ENCODE results near the gene BEST3. TPM values are rescaled to one million over a fixed set of nuclear protein-coding genes. Genes with fewer than 3 reads are reported as not detected.

The BEST3 gene
- not detected for total RNA-seq

- ChIA-PET POLR2A (no interaction called here), CTCF (no interaction called here)
These were observed at the start of gene BEST3 for GRCh38 chr12:69698769-69699540. TSS of gene BEST3 (minus strand) at chr12:69699303. CDS start at chr12:69697798, 1,505 bp downstream.

DNA sequence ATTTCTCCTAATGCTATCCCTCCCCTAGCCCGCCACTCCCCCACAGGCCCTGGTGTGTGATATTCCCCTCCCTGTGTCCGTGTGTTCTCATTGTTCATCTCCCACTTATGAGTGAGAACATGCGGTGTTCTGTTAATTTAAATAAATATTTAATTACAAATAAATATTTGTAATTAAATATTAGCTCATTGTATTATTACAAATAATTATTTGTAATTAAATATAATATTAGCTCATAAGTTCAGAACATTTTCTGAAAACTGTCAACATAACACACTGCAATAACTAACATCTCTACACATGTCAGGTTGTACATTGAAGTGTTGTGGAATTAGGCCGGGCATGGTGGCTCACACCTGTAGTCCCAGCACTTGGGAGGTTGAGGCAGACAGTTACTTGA lies 45.0 kb upstream of the BEST3 start:
- ChIA-PET POLR2A (no interaction called here), CTCF (interaction anchor here (0.6 kb wide), 1 partner anchor 387 kb away, joined by 4 read pairs; no protein-coding TSS in a partner anchor)

DNA sequence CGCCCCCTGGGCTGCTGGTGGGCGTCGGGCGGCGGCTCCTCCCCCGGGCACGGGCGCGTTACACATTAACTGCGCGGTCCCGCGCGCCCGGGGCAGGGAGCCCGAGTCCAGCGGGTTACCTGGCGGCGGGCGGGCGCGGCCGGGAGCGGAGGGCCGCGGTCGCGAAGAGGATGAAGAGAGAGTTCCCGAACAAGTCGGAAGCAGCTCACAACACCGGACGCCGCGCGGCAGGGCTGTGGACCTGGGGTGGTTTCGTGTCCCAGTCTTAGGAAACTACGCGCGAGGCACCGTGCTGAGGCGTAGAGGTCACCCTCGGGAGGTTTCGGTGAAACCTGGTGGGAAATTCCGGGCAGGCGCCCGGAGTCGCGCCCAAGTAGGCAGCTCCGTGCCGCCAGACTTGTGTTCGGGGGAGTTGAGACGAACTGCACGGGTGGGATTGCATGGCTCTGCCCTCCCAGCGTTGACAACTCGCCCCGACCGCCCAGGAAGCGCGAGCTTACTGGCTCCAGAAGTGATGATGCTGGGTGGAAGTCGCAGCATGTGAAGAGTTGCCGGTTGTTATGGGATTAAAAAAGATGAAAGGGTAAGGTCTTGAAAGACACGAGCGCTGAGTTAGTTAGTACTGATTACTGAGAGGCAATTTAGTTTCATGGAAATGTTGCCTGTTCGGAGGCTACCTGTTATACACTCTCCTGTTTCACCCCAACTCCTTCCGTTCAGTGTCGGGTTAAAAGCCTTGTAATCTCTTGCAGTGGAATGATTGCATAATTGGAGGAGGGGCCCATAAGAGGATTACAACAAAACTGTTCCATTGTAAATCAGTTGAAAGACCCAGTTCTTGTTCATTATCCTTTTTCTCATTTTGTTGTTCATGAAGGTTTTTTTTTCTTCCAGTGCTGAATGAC lies 40.4 kb upstream of the BEST3 start:
- POLR2A ChIA-PET, result no interaction called here

DNA sequence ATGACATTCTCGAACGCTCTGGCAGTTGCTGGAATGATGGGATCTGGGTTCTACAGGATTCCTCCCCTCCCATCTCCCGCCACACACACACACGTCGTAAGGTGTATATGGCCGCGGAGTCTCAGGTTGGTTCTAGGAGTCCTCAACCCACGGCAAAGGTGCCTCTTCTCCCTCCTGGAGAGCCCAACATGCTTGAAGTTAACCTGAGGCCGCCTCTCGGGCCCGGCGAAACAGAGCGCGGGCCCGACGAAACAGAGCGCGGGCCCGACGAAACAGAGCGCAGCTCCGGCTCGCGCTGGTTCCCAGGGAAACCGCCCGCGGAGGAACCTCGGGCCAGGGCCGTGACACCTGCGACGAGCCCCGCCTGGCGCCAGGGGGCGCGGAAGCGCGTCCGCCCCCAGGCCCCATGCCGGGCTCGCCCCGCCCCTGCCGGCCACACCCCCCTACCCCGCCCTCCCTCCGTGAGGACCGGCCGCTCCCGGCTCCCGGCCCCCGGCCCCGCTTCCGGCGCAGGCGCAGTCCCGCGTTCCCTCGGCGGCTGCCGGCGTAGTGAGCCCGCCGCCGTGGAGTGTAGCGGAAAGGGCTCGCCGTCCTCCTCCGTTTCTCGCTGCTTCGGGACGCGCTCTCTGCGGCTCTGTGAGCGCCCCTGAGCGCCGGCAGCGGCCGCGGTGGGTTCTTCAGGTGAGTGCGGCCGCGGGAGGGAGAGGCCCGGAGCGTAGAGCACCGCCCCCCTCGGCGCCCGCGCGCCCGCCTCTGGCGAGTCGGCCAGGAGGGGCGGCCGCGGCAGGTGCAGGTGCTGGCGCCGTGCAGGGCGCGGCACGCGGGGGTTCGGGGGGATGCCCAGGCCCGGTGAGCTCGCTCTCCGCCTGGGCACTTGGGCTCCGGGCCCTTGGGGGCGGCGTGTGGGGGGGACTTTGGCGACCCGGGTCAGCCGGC lies 39.5 kb upstream of the BEST3 start, which contains the start of gene RAB3IP:
TSS of gene RAB3IP (plus strand) at position 510 of the 936 bp plus-strand sequence. CDS start 16,549 bp downstream, outside the sequence.
- ChIA-PET POLR2A (no interaction called here), CTCF (no interaction called here)

More for the DNA sequence above, 40.4 kb upstream of the BEST3 start:
- CTCF ChIA-PET, result interaction anchor here (0.6 to 0.8 kb wide), 2 partner anchors 13 to 532 kb away, joined by 3 read pairs; no protein-coding TSS in a partner anchor

DNA sequence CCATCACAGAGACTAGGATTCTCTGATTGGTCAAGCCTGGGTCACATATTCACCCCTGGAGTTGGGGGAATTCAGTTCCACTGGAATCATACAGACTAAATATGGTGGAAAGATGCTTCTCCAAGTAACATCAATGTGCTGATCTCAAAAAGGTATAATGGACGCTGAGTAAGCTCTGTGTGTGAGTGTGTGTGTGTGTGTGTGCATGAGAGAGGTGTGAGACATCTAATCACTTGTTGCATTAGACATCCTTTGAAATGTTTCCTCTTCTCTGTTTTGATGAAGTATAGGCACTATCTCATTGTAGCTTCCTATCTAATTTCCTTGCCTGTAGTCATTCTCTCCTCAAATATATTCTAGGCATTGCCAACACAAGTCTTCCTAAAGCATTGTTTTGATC lies 34.5 kb upstream of the BEST3 start:
- ChIA-PET POLR2A (no interaction called here), CTCF (no interaction called here)

- ChIA-PET CTCF (no interaction called here), POLR2A (no interaction called here)
These were observed 33.0 kb upstream of the BEST3 start for GRCh38 chr12:69732088-69732487.

GRCh38 chr12:69726922-69727321 lies 27.8 kb upstream of the BEST3 start:
- CTCF ChIA-PET, result interaction anchor here (1.1 kb wide), 1 partner anchor 13 kb away, joined by 3 read pairs; no protein-coding TSS in a partner anchor
- POLR2A ChIA-PET, result no interaction called here

DNA sequence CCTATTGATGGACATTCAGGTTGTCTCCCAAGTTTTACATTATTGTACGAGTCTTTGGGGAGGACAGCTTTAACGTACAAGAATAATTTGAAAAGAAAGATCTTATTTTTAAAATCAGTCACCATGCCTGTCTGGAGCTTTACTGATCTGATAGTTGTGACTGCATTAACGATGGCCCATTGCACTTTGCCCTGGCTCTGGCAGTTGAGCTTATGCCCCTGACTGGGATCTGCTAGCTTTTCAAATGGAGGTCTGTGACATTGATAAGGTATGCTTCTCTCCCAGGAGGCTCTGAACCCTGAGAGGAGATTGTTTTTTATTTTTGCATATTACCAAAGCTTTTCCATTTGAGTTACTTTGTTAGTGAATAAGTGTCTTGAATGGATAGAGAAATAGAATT lies 21.6 kb upstream of the BEST3 start:
- ChIA-PET POLR2A (interaction anchor here (0.5 kb wide), 1 partner anchor 314 kb away, joined by 4 read pairs; no protein-coding TSS in a partner anchor), CTCF (interaction anchor here (0.6 kb wide), 1 partner anchor 364 kb away, joined by 3 read pairs; no protein-coding TSS in a partner anchor)

DNA sequence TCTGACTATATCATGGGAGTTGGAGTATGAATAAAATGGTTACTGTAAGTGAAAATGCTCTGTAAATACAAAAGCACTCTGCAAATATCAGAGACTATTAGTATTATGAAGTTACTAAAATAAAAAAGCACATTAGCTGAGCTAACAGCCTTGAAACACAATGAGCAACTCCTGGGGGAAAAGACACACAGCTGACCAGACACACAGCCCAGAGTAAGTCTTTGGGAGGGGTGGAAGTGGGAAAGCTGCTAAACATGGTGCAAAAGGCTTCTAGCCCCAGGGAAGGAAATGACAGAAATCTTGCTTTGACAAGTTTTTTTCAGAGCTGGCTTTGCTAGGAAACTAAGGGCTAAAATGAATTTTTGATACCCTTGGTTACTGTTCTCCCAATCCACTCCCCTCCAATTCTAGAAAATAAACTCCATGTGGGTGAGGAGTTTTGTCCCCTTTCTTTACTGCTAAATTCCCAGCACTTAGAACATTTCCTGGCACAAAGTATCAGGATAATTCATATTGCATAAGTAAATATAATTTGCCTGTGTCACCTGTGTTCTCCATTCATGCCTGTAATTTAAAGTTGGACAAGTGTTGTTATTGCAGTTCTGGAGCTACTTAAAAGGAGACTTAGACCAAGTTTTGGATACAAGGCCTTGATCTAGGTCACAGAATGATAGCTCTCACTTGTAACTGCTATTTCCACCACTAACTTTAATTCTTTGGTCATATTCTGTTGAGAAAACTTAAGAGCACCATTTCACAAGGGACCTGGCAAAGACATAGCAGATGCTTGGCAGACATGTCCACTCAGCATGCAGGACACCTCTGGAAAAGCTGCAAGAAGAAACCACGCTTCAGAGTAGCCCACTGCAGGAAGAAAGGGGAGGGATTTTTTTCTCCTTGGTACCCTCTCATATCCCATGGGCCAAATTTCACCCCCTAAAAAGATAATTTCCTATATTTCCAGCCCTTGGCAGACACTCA lies 20.5 kb upstream of the BEST3 start:
- CTCF ChIA-PET, result interaction anchor here (0.6 kb wide), 1 partner anchor 363 kb away, joined by 3 read pairs; no protein-coding TSS in a partner anchor

DNA sequence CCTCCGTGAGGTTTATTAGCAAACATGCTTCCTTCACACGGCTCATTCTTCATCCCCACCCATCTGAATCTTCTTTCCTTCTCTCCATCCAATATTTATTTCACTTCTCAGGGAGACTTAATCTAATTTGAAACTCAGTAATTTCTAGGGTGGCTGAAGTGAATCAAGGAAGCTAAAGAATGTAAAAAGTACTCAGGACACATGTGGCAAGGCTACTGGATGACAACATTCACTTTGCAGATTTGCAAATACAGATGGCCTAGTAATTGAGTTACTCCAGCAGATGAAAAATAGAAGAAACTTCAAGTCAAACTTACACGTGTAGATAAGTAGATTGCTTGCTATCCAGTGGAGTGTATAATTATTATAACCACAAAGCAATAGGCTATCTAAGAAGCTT lies 15.4 kb upstream of the BEST3 start:
- POLR2A ChIA-PET, result no interaction called here
- CTCF ChIA-PET, result no interaction called here

More for the DNA sequence above, 20.5 kb upstream of the BEST3 start:
- POLR2A ChIA-PET, result no interaction called here

DNA sequence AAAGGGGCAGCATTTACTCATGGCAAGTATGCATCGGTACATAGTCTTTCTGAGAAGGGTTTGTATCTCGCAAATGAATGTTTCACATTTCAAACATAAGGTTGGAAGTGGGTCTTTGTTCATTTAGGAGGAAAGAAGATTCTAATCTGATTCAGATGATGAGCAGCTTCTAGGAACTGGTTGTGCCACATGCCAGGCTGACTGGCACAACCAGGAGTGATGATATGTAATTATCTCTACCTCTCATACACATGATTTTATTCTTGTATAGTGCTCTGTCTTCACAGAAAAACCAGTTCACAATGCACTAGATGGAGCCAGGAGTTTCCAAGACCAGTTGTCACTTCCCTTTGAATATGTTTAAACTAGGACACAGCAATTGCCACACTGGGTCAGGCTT lies 13.7 kb upstream of the BEST3 start:
- CTCF ChIA-PET, result no interaction called here
- POLR2A ChIA-PET, result no interaction called here

- ChIA-PET CTCF (no interaction called here), POLR2A (no interaction called here)
These were observed 9.5 kb upstream of the BEST3 start for GRCh38 chr12:69708649-69709048.

- ChIA-PET POLR2A (no interaction called here), CTCF (no interaction called here)
These were observed 5.3 kb upstream of the BEST3 start for GRCh38 chr12:69704357-69704756.

DNA sequence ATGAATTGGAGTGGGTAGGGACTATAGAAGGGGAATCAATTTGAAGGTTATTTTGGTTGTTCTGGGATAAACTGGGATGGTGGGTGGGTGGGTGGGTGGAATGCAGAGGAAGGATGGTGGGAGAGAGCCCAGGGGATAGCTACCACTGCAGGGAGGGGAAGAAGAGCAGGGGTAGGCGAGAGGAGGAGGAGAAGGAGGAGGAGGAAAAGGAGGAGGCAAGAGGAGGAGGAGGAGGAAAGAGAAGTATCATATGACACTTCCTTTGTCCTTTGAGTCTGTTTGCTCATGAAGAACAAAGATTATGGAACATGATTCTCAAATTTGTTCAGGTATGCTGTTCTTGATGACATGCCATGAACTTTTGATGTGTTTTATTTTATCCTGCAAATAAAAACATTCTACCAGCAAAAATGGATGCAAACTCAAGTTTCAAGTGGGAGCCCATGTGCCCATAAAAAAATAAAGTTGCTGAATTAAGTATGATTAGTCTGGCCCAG lies 4.1 kb upstream of the BEST3 start:
- POLR2A ChIA-PET, result no interaction called here
- CTCF ChIA-PET, result interaction anchor here (0.5 kb wide), 1 partner anchor 175 kb away, joined by 3 read pairs; no protein-coding TSS in a partner anchor

DNA sequence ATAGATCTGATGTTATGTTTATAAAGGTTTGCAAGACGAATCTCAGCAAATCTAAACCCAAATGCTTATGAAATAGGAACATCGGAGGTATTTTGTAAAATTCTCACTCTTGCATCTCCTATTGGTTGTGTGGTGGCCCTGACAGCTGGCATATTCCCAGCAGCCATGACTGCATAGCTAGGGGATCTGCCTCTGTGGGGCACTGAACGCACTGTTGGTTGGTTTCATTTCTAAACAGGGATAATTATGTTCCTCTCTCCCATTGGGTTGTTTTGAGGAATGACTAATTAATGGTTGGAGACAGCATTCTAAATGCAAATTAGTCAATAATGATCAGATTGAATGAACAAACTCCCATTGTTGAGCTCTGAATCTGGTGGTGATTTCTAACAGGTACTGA lies 2.7 kb upstream of the BEST3 start:
- ChIA-PET CTCF (no interaction called here), POLR2A (no interaction called here)

DNA sequence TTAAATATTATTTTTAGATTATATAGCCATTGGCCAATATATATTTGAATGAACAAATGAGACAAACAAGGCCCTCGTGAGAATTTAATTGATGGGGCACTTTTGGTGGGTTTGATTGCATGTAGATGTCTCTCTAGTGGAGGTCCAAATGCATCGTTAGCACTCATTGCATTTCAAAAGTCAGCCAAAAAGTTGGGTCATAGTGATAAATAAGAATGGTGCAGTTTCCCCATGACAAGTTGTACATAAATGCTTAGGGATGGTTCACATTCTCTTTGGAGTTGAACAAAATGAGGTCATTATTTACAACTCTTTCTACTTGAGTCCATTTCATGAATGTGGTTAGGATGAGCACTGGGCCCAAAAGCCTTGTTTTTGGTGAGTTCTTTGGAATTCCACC lies 1.0 kb downstream of the BEST3 start:
- POLR2A ChIA-PET, result no interaction called here
- CTCF ChIA-PET, result no interaction called here

DNA sequence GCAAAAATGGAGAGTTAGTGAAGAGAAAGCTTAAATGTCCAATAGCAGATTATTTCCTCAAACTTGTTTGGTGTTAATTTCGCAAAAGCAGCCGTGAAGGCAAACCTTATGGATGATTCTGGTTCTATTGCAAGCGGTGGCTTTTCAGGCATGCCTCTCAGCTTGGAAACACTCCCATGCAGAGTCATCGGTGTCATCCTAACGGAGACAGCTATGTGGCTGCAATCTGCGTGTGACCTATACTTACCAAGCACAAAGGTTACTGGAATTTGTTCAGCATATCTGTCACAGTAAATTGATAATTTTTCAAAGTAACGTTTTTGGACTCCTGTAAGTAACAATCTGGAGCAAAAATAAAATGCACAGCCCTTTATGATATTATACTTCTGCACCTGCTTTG lies 5.0 kb downstream of the BEST3 start:
- ChIA-PET POLR2A (no interaction called here), CTCF (interaction anchor here (0.6 kb wide), 1 partner anchor 80 kb away, joined by 3 read pairs; no protein-coding TSS in a partner anchor)

DNA sequence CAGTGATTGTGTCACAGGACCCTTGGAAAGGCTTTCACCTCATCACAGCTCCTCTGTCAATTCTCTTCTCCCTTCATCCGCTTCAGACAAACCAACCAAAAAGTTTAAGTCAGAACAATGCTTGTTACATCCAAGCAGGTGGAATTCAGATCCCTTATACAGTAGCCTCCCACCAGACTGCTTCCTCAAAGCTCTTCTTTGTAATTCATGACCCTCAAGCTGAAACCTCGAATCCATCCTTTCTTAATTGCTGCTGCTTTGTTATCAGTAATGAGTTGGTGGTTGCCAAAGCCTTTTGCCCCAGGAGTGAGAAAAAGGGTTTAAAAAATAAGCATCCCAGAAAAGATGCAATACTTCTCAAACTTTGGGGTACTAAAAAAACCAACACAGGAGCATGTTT lies 9.5 kb downstream of the BEST3 start:
- CTCF ChIA-PET, result no interaction called here
- POLR2A ChIA-PET, result no interaction called here

All from activated CD8-positive, alpha-beta memory T cell treated with anti-CD3 and anti-CD28 coated beads for 36 hours (primary cell).